GM10266 (cell line): ENCODE data around the gene CAT.

Experiments
- DNase-seq: peaks from one replicate; pipeline ENCODE4 v3.0.0; 2012; ENCODE audit errors: extremely low spot score
- CTCF ChIP-seq: IDR thresholded peaks from 2 replicates; pipeline ENCODE4 v1.5.1; 2012; ENCODE audit warnings: mild to moderate bottlenecking, low read depth; ENCODE audit not compliant: control insufficient read depth, insufficient read depth; ENCODE audit errors: missing control alignments

CAT gene

DNA sequence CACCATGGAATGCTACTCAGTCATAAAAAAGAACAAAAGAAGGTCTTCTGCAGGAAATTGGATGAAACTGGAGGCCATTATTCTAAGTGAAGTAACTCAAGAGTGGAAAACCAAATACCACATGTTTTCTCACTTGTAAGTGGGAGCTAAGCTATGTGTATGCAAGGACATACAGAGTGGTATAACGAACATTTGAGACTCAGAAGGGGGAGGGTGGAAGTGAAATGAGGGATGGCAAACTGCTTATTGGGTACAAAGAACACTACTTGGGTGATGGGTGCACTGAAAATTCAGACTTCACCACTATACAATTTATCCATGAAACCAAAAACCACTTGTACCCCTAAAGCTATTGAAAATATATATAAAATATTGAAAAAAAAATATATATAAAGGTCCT lies 13.4 kb upstream of the CAT start:
- no peak for DNase-seq
- TF ChIP-seq CTCF: no peak

- no peak for TF ChIP-seq CTCF
- no peak for DNase-seq
Measured at GRCh38 chr11:34425867-34426266, 12.9 kb upstream of the CAT start.

DNA sequence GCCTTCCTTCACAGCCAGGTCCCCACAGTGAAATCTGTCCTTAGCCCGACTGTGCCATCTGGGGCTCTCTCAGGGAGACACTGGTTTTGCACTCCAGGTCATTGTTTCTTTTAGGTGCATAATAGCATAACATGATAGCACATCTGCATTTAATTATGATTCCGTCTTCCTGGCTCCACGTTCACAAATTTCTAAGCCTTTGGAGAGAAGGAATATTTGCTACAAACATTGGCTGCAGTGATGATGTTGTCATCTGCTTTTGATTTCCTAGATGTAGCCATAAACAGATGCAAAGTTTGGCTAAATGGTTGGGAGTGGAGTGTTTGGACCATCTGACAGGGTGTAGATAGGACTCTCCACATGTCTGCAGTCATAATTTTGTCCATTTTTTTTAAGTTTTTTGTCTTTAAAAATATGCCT lies 12.0 kb upstream of the CAT start:
- DNase-seq: no peak
- no peak for TF ChIP-seq CTCF

DNA sequence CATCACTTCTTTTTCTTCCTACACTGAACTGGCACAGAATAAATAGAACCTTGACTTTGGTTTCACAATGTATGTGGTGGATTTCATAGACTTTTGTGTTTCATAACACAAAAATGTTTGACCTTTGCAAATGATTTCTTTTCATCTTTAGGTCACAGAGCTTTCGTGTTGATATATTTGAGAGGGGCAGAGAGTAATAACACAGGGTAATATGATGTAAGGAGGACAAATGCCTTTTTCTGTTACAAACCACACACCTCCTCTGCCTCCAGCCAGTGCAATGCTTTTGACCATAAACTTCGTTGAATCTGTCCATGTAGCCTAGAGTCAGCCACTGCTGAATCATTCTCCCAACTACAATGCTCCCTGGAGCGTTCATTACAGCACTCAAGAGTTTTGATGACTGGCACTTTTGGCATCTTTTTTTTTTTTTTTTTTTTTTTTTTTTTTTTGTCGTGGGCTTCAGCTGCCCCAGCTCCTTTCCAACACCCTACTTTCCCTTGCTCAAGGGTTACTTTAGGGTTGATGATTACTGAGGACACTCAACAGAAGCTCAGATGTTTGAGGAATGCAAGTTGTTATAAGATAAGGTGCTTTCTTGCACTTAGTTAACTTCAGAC lies 11.4 kb upstream of the CAT start:
- no peak for DNase-seq

GRCh38 chr11:34431979-34432378 lies 6.8 kb upstream of the CAT start:
- DNase-seq: no peak
- no peak for TF ChIP-seq CTCF

More for the DNA sequence above, 11.4 kb upstream of the CAT start:
- TF ChIP-seq CTCF: no peak

- TF ChIP-seq CTCF: no peak
- DNase-seq: no peak
Measured at GRCh38 chr11:34432822-34433221, 5.9 kb upstream of the CAT start.

- no peak for TF ChIP-seq CTCF
- DNase-seq: no peak
Measured at GRCh38 chr11:34433899-34434298, 4.8 kb upstream of the CAT start.
